HFF-Myc (cell line): Measurements from ENCODE around the gene AMBRA1.
"Not testable (repeated sequence)": the region's sequence is repeated elsewhere in the genome, so short reads cannot be mapped to it uniquely, and the experiment has no call there.

Experiments used
- DNase-seq: peaks from one replicate; pipeline ENCODE4 v3.0.0-alpha.2; 2011; ENCODE audit warnings: low read depth; ENCODE audit errors: extremely low read depth
- H3K4me3 ChIP-seq: replicated peaks from 2 replicates; pipeline ENCODE4 v1.5.1; 2011; ENCODE audit warnings: low read depth, mild to moderate bottlenecking, control low read depth, low read length
- CTCF ChIP-seq: IDR thresholded peaks from 2 replicates; pipeline ENCODE4 v1.5.1; 2012; ENCODE audit warnings: mild to moderate bottlenecking, low read depth, low read length, control low read depth; ENCODE audit errors: missing control alignments

AMBRA1 gene

DNA sequence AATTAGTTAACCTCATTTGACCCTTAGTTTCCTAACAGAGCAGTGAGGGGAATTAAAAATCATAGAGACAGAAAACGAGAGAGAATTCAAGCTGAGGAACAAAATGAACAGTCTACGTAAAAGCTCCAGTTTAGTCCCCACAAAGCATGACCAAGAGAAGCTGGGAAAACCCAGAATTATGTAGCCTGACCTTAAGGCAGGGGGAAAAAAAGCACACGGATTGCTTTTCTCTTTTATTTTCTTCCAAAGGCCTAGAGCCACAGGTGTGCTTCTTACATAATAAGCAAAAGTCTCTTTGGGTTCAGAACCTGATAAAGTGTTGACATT, 514 bp upstream of the AMBRA1 start:
- H3K4me3 ChIP-seq = peak overlapping the region; percentile 91
- no peak for TF ChIP-seq CTCF
- DNase-seq = no peak

DNA sequence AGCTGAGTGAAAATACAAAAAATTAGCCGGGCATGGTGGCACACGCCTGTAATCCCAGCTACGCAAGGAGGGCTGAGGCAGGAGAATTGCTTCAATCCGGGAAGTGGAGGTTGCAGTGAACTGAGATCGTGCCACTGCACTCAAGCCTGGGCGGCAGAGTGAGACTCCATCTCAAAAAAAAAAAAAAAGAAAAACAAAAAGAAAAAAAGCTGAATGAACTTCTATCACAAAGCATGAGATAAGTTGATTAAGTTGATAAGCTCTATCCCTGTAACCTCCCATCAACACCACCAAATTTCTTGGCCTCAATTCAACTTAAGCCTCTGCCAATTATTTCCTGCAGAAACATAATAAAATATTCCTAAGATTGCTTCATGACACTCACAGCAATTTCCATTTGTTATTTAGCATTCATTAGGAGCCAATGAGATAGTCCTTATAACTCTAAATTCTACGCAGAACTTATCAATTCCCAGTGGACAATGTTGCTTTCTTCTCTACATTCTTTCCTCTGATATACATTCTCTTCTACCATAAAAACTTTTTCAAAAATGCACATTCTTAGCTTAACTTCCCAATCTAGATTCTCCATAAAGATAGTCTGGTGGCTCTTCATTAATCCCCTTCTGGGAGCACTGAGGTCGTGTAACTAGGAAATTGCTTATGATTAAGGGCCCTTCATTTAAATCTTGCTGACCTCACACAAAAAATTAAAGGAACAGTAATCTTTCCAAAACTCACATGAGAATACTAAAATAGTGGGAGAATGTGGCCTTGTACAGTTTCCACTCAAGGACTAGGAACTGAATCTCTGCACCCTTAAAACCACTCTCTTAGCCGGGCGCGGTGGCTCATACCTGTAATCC, 2.9 kb downstream of the AMBRA1 start:
- no peak overlapping the region for H3K4me3 ChIP-seq
- no peak for DNase-seq
- no peak for TF ChIP-seq CTCF

- DNase-seq = no peak
- no peak for TF ChIP-seq CTCF
Observed at GRCh38 chr11:46588915-46589314, 4.9 kb downstream of the AMBRA1 start.

GRCh38 chr11:46588131-46588530, 5.7 kb downstream of the AMBRA1 start:
- TF ChIP-seq CTCF = no peak
- no peak for DNase-seq
- no peak overlapping the region for H3K4me3 ChIP-seq

More at GRCh38 chr11:46588915-46589314, 4.9 kb downstream of the AMBRA1 start:
- H3K4me3 ChIP-seq = no peak overlapping the region

DNA sequence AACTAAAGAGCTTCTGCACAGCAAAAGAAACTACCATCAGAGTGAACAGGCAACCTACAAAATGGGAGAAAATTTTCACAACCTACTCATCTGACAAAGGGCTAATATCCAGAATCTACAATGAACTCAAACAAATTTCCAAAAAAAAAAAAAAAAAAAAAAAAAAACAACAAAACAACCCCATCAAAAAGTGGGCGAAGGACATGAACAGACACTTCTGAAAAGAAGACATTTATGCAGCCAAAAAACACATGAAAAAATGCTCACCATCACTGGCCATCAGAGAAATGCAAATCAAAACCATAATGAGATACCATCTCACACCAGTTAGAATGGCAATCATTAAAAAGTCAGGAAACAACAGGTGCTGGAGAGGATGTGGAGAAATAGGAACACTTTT, 10.3 kb downstream of the AMBRA1 start:
- H3K4me3 ChIP-seq, DNase-seq: not testable (repeated sequence)

- TF ChIP-seq CTCF = no peak
- no peak for DNase-seq
- no peak overlapping the region for H3K4me3 ChIP-seq
Observed at GRCh38 chr11:46582588-46582987, 11.2 kb downstream of the AMBRA1 start.

DNA sequence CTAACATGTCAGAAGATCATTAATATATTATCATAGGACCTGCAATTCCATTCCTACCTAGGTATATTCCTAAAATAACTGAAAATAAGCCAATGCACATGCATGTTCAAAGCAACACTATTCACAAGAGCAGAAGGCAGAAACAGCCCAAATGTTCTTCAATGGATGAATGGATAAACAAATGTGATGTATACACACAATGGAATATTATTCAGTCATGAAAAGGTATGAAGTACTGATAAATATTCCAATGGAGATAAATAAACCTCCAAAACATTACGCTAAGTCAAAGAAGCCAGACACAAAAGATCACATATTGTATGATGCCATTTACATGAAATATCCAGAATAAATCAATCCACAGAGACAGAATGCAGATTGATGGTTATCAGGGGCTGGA, 16.8 kb downstream of the AMBRA1 start:
- DNase-seq = no peak
- H3K4me3 ChIP-seq = no peak overlapping the region
- TF ChIP-seq CTCF = no peak
